Stromal cell of bone marrow (primary cell): Measurements from ENCODE around the gene WFIKKN1.
A peak's percentile ranks its signal among the peaks of the same experiment; 100 is the strongest.

ENCODE experiments used
- DNase-seq: peaks from one replicate; pipeline ENCODE4 v3.0.0-alpha.2; 2012; ENCODE audit warnings: low read depth

WFIKKN1 gene, protein sequence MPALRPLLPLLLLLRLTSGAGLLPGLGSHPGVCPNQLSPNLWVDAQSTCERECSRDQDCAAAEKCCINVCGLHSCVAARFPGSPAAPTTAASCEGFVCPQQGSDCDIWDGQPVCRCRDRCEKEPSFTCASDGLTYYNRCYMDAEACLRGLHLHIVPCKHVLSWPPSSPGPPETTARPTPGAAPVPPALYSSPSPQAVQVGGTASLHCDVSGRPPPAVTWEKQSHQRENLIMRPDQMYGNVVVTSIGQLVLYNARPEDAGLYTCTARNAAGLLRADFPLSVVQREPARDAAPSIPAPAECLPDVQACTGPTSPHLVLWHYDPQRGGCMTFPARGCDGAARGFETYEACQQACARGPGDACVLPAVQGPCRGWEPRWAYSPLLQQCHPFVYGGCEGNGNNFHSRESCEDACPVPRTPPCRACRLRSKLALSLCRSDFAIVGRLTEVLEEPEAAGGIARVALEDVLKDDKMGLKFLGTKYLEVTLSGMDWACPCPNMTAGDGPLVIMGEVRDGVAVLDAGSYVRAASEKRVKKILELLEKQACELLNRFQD

DNA sequence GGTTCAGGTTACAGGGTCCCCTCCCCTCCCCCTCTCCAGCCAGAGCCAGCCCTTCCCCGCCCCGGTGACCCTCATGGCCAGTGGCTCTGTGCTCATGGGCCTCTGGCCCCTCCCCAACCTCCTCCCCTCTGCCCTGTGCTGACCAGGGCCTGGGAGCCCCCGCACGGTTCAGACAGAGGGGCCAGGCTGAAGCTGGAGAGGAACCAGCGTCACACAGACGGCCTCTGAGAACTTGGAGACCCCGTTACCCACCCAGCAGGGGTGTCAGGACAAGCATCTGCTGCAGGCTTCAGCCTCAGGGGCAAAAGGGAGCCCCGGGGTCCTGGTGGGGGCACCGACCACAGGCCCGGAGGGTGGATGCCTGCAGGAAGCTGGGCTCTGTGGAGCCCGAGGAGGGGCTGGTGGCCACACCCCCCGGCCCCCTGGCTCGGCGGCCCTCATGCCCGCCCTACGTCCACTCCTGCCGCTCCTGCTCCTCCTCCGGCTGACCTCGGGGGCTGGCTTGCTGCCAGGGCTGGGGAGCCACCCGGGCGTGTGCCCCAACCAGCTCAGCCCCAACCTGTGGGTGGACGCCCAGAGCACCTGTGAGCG, at the start of gene WFIKKN1:
TSS of gene WFIKKN1 (plus strand) at position 171 of the 591 bp plus-strand sequence. CDS start at position 440, 269 bp downstream.
- no peak for DNase-seq

DNA sequence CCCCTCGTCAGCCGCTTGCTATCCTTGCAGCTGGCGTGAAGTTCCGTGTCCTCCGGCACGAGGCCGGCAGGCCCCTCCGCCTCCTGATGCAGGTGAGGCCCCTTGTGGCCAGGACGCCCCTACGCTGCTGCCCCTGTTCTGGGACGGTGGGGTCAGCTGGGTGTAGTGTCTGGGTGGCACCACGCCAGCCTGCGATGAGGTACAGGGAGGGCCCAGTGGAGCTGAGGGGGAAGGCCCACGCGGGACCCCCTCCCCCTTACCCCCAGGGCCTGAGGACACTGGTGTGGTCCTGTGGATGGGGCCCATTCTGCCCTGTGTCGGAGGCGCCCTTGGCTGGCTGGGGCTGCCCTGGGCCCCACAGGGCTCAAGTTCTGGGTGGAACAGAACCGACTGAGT, 48.6 kb upstream of the WFIKKN1 start:
- DNase-seq = no peak

DNA sequence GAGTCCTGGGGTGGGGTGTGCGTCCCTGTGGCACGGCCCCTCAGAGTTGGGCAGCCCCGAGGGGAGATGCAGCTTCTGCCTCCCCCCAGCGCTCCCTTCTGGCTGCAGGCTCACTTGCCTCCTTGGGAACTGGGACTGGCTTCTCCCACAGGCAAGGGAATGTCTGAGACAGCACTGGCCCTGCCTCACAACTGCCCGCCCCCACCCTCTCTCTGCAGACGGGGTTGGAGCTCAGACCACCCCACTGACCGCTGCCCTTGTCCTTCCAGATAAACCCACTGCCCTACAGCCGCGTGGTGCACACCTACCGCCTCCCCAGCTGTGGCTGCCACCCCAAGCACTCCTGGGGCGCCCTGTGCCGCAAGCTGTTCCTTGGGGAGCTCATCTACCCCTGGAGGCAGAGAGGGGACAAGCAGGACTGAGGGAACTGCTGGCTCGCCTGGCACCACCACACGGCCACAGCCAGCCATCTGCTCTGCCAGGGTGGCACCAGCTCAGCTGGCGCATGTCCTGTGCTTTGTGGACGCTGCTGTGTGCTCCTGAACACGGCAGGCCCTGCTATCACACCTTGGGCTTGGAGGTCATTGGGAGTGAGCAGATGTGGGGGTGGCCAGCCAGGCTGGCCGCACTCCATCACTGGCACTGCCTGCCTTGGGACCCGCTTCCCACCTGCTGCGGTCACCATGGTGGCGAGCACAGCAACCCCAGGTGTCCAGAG, 48.0 kb upstream of the WFIKKN1 start:
- DNase-seq = no peak

DNA sequence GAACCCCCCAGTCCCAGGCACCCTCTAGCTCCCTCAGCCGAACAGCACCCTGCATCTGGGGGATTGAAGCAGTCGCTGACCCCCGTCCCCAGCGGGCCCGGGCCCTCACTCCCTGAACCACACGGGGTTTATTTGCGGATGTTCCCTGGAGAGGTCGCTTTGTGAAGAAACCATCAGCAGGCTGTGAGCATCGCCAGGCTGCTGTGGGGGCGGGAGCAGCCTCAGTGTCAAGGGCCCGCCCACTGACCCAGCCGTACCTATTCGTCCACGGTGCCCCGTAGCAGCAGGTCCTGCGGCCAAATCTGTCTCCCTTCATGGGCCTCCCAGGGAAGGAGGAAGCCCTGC, 47.3 kb upstream of the WFIKKN1 start:
- DNase-seq = no peak

DNA sequence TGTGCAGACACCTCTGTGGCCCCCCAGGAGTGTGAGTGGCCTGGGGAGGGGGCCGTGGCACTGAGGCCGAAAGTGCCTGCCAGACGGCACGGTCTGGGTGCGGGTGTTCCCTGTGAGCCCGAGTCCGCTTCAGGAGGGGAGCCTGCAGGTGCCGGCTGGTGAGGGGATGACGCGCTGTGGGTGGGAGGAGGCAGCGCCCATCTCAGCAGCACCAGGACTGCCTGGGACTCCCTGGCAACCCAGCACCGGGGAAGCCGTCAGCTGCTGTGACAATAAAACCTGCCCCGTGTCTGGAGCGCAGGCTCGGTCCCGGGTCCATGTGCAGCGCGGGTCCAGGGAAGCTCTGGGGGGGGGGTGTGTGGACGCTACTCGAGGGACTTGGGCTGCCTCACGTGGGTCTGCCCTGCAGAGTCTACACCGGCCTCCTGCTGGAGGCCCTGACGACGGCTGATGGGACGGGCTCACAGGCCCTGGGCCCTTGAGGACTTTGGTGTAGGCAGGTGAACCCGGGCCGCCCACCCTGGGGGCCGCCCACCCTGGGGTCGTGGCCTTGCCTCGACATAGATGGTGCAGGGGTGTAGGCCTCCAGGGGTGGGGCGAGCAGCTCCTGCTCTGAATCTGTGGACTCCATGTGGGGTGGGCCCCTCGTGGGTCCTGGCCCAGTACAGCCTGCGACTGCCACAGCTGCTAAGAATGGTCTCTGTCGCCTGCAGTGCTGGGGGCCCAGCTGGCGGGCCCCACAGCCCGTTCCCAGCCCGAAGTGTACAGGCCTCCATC, 46.8 kb upstream of the WFIKKN1 start:
- no peak for DNase-seq

DNA sequence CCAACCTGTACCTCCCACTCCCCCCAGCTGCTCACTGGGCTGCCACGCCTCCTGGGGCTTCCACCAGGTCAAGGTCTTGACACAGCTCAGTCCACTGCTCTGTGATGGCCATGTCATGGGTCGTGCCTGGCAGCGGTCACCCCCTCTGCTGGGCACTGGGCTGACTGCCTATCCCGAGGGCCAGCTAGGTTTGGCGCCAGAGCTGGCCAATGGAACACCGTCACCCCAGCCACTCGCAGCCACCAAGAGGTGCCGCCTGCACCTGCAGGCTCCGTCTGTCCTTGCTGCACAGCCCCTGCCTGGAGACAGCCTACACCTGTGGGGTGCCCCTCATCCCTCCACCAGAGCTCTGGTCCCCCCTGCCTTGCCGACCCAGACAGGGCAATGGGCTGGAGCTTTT, 45.4 kb upstream of the WFIKKN1 start:
- DNase-seq = no peak

DNA sequence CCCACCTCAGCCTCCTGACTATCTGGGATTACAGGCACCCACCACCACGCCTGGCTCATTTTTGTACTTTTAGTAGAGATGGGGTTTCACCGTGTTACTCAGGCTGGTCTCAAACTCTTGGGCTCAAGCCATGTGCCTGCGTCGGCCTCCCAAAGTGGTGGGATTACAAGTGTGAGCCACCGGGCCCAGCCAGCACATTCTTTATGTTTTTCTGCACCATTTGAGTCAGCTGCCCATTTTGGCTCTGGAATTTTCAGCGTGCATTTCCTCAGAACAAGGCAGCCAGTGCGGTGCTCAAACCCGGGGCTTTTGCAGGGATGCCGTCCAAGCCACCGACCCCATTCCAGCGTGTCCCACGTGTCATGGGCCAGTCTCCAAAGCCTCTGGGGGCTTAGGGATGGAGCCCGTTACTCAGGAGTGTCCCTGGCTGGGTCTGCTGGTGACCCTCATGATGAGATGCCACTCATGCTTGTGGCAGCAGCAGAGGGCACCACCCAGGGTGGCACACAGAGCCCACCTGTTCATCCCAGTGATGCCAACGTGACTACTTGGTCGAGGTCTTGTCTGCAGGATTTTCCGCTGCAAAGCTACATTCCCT, 44.6 kb upstream of the WFIKKN1 start:
- no peak for DNase-seq

DNA sequence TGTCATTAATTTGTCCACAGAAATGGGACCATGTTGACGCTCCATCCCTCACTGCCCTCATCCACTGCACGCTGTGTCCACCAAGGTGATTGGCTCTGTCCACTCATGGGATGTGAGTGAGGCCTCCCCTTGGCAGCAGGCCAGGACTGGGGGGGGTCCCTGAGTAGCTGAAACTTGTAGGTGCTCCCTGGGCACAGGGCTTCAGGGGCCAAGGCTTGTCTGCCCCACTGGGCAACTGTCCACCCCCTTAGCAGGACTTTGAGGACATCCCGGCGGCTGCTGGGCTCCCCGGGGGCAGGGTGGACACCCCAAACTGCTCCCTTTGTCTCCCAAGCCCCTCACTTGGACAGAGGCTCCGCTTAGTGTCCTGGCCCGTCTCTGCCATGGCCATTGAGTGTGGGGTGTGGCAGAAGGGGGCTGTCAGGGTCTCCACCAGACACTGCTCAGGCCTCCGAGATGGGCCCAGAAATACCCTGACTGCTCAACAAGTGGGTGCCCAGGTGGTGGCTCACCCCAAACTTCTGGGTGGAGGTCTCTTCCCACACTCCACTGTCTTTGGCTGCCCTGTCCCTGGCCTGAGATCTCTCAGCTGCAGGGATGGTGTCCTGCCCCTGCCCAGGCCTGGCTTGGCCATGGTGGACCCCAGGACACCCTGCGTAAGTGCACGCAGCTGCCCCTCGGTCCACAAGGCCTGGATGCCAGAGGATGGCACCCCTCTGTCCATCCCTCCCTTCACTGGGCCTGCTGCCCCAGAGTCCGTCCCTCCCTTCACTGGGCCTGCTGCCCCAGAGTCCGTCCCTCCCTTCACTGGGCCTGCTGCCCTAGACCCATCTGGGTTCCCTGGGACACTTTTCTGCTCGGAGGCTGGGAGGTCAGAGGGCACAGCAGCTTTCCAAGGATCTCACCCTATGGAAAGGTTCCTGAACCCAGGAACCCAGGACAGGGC, 43.9 kb upstream of the WFIKKN1 start:
- DNase-seq = no peak

DNA sequence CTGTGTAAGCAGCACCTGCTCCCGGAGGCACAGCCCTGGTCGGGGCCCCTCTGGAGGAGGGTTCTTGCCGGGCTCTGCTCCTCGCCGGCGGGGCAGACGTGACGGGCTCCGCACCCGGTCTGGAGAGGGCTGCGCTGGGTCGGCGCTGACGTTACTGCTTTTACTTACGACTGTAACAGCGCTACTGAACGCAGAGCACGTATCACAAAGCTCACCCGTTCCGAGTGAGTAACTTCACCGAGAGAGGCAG, 42.2 kb upstream of the WFIKKN1 start:
- no peak for DNase-seq

DNA sequence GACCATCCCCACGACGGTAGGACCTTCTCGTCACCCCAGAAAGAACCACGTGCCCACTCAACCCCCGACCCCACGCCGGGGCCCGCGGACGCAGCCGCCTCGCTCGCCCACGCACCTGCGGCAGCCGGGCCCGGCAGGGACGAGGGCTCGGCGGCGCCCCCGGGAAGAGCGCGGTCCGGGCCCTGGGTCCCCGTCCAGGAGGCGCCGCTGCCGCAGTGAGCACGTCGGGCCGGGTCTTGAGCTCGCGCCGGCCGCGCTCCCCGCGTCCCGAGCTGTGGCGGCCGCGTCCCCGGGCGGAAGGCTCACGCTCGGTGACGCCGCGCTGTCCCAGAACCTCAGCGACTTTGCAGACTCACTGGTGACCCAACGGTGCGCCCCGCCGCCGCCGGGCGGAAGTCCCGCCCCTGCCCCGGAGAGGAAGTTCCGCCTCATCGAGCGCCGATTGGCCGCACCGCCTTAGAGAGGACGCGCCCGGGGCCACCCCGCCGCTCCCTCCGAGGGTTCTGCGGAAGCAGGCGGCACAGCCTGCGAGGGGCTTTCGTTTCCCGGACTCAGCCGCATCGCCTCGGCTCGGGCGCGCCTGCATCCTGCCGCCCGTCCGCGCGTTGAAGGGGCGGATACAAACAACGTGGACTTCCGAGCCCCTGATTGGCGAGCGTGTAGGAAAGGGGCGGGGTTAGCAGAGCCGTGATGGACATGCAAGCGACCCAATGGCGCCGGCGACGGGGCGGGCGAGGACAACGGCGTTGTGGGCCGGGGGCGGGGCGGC, 41.7 kb upstream of the WFIKKN1 start:
- DNase-seq = peak; percentile 87

DNA sequence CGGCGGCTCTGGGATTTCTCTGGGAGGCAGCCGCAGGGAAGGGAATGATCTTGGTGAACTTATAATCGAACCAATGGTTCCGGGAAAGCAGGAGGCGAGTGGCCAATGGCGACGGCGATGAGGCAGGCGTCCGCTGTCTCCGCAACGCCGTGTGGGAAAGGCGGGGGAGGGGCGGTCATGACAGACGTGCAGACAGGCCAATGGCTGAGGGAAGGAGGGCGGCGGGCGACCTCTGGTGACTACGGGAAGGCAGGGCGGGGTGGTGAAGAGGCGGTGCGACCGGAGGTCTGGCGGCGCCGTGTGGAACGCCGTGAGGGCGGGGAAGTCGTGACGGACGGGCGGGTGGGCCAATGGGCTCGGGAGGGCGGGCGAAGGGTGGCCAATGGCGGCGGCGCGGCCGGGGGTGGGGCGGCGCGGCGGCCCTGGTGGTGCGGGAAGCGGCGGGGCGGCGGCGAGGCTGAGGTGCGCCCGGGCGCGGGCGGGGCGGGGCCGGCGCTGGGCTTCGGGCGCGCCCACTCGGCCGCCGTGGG, 41.1 kb upstream of the WFIKKN1 start, which contains the start of gene RAB40C:
TSS of gene RAB40C (plus strand) at position 409 of the 530 bp plus-strand sequence. CDS start 226 bp downstream, outside the sequence.
- DNase-seq = peak; percentile 91

DNA sequence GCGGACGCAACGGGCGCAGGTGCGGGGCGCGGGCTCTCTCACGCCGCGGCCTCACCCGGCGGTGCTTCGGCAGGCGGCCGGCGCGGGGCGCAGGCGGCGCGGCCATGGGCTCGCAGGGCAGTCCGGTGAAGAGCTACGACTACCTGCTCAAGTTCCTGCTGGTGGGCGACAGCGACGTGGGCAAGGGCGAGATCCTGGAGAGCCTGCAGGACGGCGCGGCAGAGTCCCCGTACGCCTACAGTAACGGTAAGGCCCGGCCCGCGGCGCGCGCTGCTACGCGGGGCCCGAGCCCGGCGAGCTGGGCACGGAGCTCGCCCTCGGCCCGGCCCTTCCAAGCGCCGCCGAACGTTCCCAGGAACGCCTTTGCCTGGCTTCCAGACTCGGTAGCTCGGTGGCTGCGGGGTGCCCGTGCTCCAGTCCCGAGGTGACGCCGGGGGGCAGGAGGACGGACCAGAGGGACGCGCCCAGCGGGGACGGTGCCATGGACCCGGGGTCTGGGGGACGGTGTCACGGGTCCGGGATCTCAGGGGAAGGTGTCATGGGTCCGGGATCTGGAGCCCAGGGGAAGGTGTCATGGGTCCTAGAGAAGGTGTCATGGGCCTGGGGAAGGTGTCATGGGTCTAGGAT, 40.5 kb upstream of the WFIKKN1 start:
- DNase-seq = no peak

DNA sequence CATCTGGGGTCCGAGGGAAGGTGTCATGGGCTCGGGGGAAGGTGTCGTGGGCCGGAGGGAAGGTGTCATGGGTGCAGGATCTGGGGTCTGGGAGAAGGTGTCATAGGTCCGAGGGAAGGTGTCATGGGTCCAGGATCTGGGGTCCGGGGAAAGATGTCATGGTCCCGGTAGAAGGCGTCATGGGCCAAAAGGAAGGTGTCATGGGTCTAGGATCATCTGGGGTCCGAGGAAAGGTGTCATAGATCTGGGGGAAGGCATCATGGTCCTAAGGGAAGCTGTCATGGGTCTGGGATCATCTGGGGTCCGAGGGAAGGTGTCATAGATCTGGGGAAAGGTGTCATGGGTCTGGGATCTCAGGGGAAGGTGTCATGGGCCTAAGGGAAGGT, 40.0 kb upstream of the WFIKKN1 start:
- no peak for DNase-seq

DNA sequence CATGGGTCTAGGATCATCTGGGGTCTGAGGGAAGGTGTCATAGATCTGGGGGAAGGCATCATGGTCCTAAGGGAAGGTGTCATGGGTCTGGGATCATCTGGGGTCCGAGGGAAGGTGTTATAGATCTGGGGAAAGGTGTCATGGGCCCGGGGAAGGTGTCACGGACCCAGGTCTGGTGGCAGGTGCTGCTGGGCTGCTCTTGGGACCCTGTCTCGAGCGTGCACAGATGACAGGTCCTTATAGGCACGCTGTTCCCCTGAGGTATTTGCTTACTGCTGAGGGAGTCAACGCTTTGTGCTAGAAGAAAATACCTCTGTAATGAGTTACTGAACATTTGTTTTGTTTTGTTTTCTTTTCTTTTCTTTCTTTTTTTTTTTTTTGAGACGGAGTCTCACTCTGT, 39.6 kb upstream of the WFIKKN1 start:
- DNase-seq = no peak

DNA sequence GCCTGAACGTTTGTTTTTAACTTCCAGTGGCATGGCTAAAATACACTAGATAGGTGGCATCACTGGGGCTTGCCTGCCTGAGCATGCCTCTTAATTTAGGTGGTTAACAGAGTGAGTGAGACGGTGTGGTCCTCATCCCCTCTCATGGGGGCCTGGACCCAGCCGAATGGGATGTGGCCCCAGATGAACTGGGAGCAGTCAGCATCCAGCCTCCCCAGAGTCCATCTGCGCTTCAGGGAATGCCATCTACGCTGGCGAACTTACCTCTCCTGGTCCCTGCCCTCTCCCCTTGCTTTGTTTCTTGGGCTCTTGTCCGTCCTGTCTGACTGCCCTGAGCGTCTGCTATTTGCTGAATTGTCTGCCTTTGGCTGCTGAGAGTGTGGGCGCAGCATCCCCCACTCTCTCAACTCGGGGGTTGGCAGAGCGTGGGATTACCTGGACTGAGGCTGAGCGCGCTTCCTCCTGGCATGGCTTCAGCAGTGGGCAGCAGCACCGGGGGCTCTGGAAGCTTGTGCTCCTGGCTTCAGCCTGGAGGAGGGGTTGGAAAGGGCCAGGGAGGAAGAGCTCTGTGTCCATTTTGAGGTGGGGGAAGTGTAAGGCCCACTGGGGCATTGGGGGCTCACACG, 38.8 kb upstream of the WFIKKN1 start:
- no peak for DNase-seq

DNA sequence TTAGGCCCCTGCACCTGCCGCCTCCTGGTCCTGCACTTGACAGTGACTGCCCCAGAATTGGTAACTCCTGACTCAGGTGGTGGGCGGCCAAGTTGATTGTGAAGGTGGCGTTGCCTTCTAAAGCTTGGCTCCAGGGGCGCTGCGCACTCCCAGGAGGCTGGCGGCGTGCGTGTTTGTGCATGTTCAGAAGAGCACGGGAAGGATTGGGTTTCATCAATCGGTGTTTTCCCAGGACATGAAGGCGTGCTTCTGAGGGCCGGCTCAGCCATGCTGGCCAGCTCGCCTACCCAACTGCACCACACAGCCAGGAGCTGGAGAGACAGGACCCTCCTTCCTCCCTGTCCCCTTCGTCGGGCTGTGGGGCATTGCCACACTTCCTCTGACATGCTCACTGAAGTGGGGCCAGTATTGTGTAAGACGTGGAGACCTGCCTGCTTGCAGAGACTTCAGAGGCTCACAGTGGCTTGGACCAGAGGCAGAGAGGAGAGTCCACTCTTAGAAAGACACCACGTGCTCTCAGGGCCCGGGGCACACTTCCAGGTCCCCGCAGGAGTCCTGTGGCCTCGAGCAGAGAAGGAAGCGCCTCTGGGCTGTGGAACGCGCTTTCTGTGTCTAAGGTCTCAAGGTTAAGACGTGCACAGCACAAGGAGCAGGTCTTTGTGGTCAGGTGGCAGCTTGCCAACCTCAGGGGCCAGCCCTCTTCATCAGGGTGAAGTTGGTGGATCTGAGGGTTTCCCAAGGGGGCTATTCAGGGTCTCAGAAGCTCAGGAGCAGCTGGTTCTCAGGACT, 38.1 kb upstream of the WFIKKN1 start:
- no peak for DNase-seq

DNA sequence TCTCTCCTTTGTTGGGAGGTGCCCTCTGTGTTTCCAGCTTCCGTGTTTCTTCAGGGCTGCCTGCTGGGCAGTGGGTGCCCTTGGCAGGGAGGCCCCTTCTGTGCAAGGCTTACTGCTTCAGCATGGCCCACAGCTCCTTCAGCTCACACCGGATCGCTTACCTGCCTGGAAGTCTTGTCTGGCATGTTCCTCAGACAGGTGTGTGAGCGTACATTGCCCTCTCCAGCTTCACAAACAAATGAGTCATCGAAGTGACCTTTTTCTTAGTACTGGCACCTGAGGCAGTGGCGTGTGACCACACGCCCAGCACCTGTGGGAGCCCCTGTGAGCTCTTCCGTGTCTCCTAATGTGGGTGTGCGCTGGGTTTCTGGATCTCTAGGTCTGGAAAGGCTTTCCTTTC, 37.4 kb upstream of the WFIKKN1 start:
- no peak for DNase-seq

DNA sequence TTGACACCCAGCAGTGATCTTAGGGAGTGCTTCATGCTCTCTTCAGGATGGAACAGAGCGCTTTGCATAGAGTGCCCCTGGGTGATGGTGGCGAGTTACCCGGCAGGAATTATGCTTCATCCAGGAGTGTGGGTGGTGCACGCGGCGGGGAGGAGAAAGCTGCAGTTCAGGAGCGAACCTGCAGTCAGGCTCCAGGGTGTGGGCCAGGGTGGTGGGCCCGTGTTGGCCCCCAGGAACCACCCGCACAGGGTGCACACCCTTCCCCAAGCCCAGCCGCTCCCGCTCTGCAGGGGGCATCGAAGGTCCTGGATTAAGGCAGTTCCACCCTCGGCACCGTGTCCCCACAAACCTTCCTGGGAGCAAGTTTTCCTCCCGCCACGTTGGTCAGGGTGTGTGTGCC, 37.0 kb upstream of the WFIKKN1 start:
- no peak for DNase-seq
